Renal cortical epithelial cell (primary cell): ENCODE measurements around the gene OR9G4. TPM values are rescaled to one million over a fixed set of nuclear protein-coding genes. Genes with fewer than 3 reads are reported as not detected.

Source experiments
- total RNA-seq: library from RNA; depleted of rRNA; stranded (reverse); fragments of >200 nt; gene quantifications from 2 replicates; pipeline ENCODE4 v1.2.3, GENCODE V29; 2014

The OR9G4 gene
- total RNA-seq, 1 donor from 2014 or later = not detected

Other genes starting within 250 kb of the OR9G4 start
- not detected in 2 replicates for gene OR5M11, start 205.4 kb downstream of the OR9G4 start, total RNA-seq
- not detected in 2 replicates for gene OR5M10, start 171.0 kb downstream of the OR9G4 start, total RNA-seq
- gene OR5M1, start 133.8 kb downstream of the OR9G4 start, total RNA-seq = not detected in 2 replicates
- gene OR5AP2, start 106.3 kb downstream of the OR9G4 start, total RNA-seq = not detected in 2 replicates
- gene OR5AR1, start 85.0 kb downstream of the OR9G4 start, total RNA-seq = not detected in 2 replicates
- not detected in 2 replicates for gene OR9G1, start 49.6 kb downstream of the OR9G4 start, total RNA-seq
- gene OR5AK2, start 240.2 kb upstream of the OR9G4 start, total RNA-seq = not detected in 2 replicates